Measurements from ENCODE around the gene LMAN2L. TPM values are rescaled to one million over a fixed set of nuclear protein-coding genes. Genes with fewer than 3 reads are reported as not detected.
"Not testable (repeated sequence)": the region's sequence is repeated elsewhere in the genome, so short reads cannot be mapped to it uniquely, and the experiment has no call there.

Gene LMAN2L
- total RNA-seq, 1 donor from 2014 or later = 14.8 TPM

- no peak for DNase-seq (ENCODE audit: low read depth in 2 of 2)
Measured at GRCh38 chr2:96687711-96688640, 51.9 kb downstream of the LMAN2L start.

DNA sequence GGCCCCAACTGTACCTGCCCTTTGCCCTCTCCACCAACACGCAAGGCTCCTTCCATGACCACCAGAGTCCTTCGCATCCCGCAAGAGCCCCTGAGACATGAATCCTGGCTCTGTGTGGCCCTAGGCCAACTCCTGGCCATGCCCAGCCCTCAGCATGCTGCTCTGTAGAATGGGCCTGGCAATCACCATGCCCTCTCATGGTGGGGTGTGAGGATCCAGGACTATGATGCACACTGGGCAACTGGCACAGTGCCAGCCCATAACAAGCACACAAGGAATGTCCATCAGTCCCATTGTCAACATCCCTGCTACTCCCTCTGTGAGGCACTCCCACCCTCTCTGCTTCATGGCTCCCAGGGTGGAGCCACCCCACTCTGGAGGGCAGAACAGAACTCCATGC is 52.6 kb downstream of the LMAN2L start:
- no peak for DNase-seq (ENCODE audit: low read depth in 2 of 2)

DNA sequence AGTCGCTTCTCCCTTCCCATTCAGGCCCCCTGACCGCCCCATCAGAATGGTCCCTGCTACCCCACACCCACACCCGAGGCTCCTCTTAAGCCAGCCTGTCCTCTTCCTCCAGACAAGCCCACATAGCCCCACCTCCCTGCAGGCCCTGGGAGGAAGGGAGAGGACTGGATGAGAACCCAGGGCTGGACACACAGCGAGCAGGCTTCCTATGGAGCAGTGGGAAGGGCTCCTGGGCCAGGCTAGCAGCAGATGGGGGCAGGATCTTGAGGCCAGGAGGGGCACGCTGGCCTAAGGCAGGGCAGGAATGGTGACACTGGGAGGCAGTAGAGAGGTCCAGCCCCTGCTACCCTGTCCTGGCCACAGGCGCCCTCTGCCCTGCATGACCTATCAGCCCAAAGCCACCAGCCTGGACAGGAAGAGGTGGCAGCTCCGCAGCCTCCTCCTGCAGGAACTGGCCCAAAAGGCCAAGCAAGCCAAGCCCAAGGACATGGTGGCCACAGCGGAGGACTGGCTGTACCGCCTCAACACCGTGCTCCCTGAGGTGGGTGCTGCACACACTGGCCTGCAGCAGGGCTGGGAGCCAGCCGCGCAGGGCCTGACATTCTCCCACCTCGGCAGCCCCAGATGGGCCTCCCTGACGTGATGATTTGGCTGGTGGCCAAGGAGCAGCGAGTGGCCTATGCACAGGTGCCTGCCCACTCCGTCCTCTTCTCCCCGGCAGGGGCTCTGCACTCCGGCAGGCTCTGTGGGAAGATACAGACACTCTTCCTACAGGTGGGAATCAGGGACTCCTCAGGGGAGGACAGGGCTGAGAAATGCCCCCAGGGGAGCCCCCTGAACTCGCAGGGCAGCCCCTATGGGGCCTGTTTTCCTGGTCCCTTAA is 54.0 kb downstream of the LMAN2L start:
- no peak for DNase-seq (ENCODE audit: low read depth in 2 of 2)

DNA sequence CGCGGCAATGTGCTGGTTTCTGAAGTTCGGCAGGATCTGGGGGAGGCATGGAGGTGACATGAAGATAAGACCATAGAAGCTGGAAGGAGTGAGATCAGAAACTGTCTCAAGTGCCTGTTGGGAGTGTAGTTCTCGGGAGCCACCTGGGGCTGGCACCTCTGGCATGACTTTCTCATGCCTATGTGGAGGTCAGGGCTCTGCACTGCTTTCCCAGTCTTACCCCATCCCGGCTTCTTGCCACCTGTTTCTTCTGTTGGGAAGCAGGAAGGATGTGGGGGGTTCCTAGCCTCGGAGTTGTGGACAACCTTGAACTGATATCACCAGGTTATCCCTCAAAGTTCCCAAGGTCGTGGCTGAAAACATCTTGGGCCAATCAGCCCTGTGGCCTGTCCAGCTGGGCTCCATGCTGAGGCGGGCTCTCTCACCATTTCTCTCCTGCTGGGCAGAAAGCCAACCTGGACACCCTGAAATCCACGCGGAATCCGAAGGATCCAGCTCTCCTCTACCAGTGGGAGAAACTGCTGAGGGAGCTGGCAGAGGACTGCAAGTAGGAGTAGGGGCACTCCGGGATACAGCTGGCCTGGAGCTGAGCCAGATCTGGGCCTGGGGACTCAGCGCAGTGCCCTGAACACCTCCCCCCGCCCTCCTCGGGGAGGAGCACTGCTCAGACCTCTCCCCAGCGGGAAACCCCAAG is 54.8 kb downstream of the LMAN2L start:
- no peak for DNase-seq (ENCODE audit: low read depth in 2 of 2)

- DNase-seq (ENCODE audit: low read depth in 2 of 2) = no peak
Measured at GRCh38 chr2:96683972-96684820, 55.7 kb downstream of the LMAN2L start.

DNA sequence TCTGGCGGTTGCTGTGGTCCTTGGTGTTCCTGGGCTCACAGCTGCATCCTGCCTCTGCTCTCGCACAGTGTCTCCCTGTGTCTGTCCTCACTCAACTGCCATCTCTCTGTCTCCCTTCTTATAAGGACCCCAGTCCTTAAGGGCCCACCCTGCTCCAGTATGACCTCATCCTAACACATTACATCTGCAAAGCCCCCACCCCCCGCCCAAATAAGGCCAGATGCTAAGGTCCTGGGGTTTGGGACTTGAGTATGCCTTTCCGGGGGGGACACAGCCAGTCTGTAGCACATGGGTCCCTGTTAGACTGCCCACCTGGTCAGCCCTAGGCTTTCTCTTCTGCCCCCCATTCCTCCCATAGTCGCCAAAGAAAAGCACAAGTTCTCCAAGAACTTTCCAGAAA is 56.6 kb downstream of the LMAN2L start:
- DNase-seq (ENCODE audit: low read depth in 2 of 2) = no peak

DNA sequence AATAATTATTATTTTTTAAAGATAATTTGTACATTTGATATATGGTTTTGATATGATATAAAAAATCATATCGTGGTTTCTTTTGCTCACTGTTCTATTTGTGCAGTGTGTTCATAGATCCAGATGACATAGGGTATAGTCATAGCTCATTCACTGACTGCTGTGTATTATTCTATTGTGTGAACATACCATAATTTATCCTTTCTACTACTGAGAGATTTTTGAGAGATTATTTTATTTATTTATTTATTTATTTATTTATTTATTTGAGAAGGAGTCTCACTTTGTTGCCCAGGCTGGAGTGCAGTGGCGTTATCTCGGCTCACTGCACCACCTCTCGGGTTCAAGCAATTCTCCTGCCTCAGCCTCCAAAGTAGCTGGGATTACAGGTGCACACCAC is 58.3 kb downstream of the LMAN2L start:
- DNase-seq (ENCODE audit: low read depth in 2 of 2) = no peak

DNA sequence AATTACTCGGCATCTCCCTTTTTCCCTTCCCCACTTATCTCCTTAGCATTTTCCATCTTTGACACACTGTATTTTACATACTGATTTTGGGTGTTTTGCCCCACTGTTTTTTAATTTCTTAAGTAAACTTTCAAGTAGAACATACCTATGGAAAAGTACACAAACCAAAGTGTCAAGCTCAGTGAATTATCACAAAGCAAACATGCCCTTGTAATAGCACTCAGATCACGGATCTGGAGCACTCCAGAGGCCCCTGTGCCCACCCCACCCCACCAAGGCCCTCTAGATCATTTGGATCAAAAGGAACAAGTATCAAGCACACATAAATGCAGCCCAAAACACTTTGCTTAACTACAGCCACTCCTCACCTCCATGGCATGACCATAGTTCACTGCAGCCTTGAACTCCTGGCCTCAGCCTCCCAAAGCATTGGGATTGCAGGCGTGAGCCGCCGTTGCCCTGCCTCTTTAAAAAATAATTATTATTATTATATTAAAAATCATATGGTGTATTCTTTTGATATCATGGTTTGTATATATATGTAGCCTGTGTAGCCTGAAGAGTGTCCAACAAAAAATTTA is 59.2 kb downstream of the LMAN2L start:
- DNase-seq (ENCODE audit: low read depth in 2 of 2) = no peak

DNA sequence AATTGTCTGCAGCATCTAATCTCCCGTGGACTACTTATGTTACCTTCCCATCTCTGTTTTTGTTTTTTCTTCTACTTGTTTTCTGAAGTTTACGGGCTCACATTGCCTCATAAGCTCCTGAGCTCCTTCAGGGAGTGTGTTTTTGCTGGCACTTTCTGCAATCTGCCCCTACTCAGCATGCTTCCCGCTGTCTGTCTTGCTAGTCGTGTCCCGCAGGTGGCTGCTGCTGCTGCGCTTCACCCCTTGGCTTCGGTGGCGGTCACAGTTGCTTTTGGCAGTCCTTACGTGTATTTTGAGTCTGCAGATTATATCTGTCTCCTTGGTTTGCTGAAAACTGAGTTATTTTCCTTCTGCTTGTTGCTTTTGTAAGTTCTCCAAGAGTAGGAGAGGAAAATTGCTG is 60.0 kb downstream of the LMAN2L start:
- no peak for DNase-seq (ENCODE audit: low read depth in 2 of 2)

DNA sequence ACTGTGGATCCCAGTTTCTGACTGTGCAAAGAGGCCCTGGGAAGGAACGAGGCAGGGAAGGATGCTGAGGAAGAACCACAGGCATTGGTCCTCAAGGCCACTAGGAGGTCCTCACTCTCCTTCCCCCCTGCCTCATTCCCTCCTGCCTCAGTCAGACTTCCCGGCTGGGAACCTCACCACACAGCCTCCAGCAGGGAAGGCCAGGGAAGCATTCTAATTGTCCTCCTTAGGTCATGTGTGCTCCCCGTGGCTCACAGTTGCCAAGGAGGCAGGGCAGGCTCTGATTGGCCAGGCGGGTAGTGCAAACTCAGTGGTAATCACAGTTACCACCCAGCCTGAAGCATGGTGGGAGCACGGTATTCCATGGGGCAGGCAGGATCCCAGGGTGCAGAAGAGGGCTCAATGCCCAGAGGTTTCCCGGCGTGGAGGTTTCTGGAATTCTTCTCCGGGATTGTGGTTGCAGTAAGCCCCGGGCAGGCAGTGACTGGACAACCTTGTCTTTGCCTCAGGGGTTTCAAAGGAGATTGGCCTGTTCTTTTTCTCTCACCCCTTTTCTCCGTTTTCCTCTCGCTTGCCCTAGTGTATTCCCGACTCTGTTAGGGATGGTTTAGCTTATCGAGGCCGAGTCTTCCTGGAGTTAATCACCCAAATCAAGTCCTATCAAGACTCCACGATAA is 70.2 kb downstream of the LMAN2L start:
- no peak for DNase-seq (ENCODE audit: low read depth in 2 of 2)

- no peak for DNase-seq (ENCODE audit: low read depth in 2 of 2)
Measured at GRCh38 chr2:96668771-96669170, 71.1 kb downstream of the LMAN2L start.

- DNase-seq (ENCODE audit: low read depth in 2 of 2) = not testable (repeated sequence)
Measured at GRCh38 chr2:96665717-96666116, 74.1 kb downstream of the LMAN2L start.

DNA sequence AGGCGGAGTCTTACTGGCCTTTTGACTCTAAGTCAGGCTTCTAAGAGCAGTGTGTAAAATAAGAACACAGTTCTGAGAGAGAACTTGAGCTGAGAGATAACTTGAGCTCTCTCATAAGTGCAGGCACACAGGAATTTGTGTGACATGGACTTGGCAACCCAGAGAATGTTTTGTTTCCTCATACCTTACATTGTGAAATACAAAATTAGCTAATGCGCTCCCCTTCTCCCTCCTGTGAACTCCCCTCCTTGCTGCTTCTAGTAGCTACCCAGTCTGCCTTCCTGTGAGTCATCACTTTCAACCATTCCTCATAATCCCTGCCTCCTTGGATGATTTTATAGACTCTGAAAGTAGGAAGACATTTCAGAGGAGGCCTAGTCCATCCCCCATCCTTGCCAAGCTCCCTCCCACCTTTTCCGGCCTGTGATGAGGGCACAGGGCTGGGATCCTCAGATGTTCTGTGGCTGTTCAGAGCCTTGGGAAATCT is 74.7 kb downstream of the LMAN2L start:
- peak in 1 of 2 donors; percentile 42 for DNase-seq (ENCODE audit: low read depth in 2 of 2)

GRCh38 chr2:96664366-96664925 is 75.4 kb downstream of the LMAN2L start:
- no peak for DNase-seq (ENCODE audit: low read depth in 2 of 2)

DNA sequence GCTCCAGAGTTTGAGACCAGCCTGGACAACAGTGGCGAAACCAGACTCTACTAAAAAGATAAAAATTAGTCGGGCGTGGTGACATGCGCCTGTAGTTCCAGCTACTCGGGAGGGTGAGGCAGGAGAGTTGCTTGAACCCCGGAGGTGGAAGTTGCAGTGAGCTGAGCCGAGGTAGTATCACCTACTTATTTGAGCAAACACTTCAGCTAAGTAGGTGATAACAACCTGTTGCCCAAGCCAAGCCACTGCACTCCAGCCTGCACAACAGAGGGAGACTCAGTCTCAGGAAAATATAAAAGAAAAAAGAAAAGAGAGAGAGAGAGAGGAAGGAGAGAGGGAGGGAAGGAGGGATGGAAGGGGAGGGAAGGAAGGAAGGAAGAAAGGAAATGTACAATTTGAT is 76.0 kb downstream of the LMAN2L start:
- no peak for DNase-seq (ENCODE audit: low read depth in 2 of 2)

DNA sequence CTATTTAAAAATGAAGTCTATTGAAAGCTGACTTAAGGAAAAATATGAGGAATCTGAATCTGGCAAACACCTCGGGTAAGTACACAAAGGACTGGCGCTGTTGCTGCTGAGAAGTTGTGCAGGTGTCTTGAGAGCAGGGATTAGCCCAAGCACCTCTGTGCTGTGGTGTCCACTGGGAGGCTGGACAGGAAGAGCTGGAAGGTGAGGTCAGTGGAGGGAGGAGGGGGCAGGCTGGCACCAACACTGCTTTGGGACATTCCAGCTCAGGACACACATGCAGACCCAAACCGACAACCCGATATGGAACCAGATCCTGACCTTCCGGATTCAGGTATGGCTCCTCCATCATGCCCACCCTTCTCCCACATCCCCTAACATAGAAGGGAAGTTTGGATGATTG is 76.7 kb downstream of the LMAN2L start:
- no peak for DNase-seq (ENCODE audit: low read depth in 2 of 2)

DNA sequence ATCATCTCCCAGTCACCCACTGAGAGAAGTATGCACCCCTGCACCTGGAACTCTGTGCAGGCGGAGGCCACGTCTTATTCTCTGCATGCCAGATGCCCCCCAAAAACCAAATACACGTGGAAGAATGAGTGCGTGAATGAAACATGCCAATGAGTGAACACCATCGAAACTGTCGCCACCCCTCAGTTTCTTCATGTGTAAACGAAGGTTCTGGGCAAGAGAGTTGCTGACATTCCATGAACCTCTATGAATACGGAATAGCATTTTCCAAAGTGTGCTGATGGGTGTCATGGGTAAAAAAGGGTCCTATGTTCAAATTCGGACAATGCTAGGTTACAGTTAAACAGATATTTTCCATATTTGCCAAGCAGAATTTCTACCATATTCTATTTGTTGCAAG is 77.5 kb downstream of the LMAN2L start:
- DNase-seq (ENCODE audit: low read depth in 2 of 2) = no peak

GRCh38 chr2:96661324-96661723 is 78.5 kb downstream of the LMAN2L start:
- DNase-seq (ENCODE audit: low read depth in 2 of 2) = no peak

DNA sequence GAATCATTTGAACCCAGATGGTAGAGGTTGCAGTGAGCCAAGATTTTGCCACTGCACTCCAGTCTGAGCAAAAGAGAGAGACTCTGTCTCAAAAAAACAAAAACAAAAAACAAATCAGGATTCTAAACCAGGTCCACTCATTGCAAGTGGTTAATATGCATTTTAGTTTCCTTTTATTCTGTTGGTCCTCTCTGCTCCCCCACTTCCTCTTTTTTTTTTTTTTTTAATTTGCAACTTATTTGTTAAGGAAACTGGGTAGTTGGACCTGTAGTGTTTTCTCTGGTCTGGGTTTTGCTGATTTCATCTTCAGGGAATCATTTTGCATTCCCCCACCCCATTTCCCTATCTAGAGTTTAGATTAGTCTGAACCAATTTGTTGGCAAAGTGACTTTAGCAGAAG is 83.3 kb downstream of the LMAN2L start:
- no peak for DNase-seq (ENCODE audit: low read depth in 2 of 2)

All from dermis microvascular lymphatic vessel endothelial cell (primary cell).